CD4-positive, alpha-beta T cell treated with Interleukin-17A for 1 hour (primary cell): ENCODE results near the gene PRKCG.
A peak's percentile ranks its signal among the peaks of the same experiment; 100 is the strongest.

ENCODE experiments used
- DNase-seq: peaks from one replicate; pipeline ENCODE4 v3.0.0-alpha.2; 2020

Gene PRKCG

DNA sequence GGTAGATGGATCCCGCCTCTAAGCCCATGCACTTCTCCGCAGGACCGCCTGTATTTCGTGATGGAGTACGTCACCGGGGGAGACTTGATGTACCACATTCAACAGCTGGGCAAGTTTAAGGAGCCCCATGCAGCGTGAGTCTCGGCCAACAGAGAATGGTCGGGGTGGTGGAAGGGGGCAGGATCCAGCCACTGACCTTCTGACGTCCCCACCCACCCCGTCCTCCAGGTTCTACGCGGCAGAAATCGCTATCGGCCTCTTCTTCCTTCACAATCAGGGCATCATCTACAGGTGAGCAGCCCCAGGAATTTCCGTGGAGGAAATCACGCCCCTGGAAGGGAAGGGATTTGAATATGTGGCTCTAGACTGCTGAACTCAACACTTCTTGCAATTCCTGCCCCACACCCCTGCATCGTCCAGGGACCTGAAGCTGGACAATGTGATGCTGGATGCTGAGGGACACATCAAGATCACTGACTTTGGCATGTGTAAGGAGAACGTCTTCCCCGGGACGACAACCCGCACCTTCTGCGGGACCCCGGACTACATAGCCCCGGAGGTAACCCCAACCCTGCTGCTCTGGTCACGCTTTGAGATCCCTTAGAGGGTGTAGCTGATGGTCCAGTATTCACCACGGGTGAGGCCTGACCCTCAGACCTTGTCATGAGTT, 18.3 kb downstream of the PRKCG start:
- no peak for DNase-seq

DNA sequence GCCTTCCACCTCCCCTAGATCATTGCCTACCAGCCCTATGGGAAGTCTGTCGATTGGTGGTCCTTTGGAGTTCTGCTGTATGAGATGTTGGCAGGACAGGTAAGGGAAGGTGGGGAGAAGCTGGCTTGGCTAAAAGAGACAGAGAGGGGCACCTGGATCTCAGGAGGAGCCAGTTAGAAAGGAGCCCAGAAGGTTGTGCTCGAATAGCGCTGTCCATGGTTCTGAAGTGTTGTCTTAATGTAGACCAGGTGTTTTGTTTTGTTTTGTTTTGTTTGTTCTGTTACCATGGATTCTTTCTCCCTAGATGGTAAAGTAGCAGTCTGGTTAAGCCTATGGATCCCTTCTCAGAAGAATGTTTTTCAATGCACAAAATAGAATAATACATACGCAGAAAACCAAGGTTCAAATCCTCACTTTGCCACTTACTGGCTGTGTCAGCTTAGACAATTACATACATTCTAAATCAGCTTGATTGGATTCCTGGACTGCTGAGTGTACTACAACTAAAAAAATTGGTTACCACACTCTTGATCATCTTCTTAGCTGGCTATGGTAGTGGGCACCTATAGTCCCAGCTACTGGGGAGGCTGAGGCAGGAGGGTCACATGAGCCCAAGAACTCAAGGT, 21.2 kb downstream of the PRKCG start:
- DNase-seq: peak; percentile 52

GRCh38 chr19:53904909-53905308, 22.9 kb downstream of the PRKCG start:
- DNase-seq: no peak

- DNase-seq: no peak
Observed at GRCh38 chr19:53905787-53906186, 23.8 kb downstream of the PRKCG start.

- peak; percentile 68 for DNase-seq
Observed at GRCh38 chr19:53906211-53907192, 24.5 kb downstream of the PRKCG start.

GRCh38 chr19:53907193-53907581, 25.2 kb downstream of the PRKCG start:
- no peak for DNase-seq

- no peak for DNase-seq
Observed at GRCh38 chr19:53907690-53908089, 25.7 kb downstream of the PRKCG start.

DNA sequence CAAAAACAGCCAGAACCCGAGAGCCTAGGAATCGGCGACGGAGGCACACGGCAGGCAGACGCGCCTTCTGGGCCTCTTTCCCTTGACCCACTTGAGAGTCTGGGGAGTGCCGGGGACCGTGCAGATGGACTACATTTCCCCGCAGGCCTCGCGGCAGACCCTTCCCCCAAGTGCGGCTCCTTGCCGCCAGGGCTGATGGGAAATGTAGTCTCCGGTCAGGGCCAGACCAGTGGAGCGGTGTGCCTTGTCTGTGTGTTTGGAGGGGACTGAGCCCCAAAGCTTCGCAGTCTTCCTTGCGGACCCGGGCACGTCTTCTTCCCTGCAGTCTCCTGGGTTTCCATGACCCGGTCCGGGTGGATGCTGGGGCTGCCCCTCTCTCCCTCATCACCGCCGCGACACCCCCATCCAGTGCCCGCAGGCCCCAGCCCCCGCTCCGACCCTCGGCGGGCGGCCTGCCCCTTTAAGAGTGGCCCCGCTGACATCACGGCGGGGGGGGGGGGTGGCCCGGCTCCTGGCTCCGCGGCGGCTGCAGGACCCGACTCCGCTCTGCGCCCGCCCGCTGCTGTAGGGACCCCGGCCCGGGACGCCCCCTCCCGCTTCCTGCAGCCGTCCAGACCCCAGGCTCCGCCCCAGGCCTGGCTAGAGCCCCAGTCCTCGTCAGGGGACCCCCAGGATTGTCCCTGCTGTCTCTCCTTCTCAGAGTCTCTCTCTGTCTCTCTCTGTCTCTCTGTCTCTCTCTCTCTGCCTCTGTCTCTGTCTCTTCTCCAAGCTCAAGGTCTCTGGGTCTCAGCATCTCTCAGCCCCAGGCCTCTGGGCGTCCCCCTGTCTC, 26.3 kb downstream of the PRKCG start:
- DNase-seq: peak; percentile 51

DNA sequence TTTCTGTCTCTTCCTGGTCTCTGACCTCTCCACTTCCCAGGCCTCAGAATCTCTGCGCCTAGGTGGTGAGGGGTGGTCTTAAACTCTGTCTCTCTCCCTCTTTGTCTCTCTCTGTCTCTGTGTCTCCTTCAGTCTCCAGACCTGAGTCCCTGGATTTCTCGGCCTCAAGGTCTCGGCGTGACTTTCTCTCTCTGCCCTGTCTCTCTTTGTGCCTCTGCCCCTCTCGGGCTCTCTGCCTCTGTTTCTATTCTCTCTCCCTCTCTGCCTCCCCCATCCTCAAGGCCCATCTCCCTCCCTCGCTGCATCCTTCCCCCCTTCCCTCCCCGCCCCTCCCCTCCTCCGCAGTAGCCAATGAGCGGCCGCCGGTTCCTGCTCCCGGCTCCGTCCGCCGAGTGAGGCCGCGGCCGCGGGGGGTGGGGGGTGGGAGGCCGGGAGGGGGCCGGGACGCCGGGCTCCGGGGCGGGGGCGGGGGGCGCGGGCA, 27.0 kb downstream of the PRKCG start, which contains the start of gene CACNG7:
CACNG7 (plus strand) TSS at position 344 of the 481 bp plus-strand sequence. CDS start 3,554 bp downstream, outside the sequence.
- no peak for DNase-seq

DNA sequence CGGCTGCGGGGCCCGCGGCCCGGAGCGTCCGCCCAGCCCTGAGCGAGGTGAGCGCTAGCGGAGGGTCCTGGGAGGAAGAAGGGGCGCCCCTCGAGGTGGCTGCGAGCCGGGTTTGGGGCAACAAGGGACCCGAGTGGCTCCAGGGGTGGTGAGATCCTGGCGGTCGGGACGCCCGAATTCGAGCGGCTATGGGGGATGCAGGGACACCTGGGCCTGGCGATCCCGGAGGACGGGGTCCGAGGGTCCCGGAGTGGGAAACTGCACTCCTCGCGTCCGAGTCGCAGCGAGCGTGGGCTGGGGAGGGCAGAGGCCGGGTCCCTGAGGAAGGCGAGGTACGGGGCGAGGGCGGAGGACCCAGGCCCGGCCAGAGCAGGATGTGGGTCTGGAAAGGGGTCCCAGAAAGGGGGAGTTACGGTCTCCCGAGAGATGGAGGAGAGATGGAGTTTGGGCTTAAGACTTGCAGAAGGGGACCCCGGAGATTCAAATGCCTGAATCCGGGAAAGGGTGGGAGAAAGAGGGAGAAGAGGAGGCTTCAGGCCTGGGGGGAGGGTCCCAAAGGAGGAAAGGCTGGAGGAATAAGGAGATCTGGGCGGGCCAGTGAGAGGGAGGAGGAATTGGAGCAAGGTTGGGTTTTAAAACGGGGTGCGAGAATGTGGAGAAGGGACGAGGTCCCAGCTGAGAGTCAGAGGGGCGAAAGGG, 27.6 kb downstream of the PRKCG start:
- no peak for DNase-seq

DNA sequence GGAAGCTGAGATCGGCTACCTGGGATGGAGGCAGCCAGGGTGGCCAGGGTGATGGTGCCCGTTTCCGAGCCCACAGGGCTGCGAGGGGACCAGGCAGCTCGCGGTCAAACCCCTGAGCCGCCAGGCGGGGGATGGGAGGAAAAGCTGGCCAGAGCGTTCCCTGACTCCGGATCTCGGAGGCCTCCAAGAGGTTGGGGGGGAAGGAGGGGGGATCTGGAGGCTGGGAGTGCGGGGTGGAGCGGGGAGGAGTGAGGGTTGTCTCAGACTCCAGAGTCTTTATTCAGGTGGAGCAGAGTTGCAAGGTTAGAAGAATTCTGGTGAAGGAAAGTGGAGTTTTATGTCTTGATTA, 28.1 kb downstream of the PRKCG start:
- no peak for DNase-seq

DNA sequence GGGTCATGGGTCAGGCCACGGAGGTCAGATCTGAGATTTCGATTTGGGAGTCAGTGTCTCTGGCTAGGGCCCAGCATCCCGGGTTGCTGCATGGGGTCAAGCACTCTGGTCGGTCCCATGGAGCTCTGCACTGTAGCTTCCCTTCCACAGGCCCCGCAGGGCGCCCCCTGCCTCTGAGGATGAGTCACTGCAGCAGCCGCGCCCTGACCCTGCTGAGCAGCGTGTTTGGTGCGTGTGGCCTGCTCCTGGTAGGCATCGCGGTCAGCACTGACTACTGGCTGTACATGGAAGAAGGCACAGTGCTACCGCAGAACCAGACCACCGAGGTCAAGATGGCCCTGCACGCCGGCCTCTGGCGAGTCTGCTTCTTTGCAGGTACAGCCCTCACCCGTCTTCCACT, 30.7 kb downstream of the PRKCG start:
- DNase-seq: no peak

DNA sequence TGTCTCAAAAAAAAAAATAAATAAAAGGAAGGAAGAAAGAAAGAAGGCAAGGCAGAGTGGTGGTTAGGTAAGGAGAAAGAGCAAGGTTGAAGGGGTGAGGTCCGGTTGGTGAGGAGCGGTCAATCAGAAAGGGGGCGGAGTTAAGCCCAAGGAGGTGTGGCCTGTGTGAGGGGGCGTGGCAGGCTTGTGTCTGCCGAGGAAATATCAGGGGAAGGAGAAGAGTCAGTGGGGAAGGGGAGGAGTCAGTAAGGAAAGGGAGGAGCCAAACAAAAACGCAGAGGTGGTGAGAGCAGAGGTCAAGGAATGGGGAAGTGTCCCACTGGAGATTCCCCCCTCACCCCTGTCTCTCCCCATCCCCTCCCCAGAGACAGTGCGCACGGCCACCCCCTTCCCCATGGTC, 33.0 kb downstream of the PRKCG start:
- no peak for DNase-seq

DNA sequence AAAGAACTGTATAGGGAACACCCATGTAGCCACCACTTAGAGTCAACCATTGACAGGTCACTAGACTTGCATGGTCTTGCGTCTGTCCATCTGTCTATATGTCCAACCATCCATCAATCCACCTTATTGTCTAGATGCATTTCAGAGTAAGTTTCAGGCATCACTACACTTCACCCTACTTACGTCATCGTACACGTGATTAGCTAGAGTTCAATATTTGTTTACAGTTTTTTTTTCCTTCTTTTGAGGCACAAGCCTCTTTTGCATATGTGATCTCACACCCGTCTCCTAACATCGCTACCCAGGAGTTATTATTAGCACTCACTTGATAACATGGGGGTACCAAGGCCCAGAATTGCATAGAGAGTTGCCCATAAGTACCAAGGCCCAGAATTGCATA, 34.0 kb downstream of the PRKCG start:
- no peak for DNase-seq

DNA sequence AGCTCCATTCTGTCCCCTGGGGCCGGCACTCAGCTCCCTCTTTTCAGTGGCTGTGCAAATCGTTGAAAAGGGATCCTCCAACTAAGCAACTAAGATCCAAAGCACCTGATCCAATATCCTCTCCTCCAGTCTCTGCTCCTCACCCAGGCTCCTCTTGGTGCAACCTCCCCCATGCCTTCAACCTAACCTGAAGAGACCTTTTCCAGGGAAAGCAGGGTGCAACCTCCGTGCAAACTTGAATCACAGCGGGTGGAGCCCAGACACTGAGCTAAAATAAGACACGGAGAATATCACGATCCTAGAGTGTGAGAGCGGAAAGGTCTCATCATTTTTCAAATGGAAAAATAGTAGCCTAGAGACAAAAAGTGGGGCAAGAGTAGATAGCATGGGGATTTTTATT, 35.4 kb downstream of the PRKCG start:
- no peak for DNase-seq

DNA sequence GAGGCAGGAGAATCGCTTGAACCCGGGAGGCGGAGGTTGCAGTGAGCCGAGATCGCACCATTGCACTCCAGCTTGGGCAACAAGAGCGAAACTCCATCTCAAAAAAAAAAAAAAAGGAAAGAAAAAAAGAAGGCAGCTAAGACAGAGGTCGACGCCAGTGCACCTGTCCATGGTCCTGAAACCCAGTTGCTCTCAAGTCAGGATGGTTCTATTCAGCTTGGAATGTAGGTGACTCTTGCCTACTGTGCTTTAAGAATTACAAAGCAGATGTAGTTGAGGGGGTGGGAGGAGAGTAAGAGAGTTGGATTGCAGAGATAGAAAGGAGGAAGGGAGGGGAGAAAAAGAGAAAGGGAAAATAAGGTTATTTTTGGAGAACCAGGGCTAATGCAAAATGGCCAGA, 45.7 kb downstream of the PRKCG start:
- DNase-seq: no peak

DNA sequence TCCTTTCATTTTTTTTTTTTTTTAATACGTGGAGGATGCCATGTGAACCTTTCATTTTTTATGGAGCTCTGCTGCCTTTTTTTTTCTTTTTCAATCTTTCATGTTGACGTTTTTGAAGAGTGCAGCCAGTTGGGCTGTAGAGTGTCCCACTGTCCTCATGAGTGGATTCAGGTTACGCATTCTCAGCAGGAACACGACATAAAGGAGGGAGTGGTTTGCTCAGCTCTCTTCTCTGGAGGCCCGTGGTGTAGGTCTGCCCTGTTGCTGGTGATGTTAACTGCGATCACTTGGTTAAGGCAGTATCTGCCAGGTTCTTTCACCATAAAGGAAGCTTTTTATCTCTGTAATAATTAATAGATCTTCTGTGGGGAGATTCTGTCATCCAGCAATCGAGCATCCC, 54.0 kb downstream of the PRKCG start:
- no peak for DNase-seq

DNA sequence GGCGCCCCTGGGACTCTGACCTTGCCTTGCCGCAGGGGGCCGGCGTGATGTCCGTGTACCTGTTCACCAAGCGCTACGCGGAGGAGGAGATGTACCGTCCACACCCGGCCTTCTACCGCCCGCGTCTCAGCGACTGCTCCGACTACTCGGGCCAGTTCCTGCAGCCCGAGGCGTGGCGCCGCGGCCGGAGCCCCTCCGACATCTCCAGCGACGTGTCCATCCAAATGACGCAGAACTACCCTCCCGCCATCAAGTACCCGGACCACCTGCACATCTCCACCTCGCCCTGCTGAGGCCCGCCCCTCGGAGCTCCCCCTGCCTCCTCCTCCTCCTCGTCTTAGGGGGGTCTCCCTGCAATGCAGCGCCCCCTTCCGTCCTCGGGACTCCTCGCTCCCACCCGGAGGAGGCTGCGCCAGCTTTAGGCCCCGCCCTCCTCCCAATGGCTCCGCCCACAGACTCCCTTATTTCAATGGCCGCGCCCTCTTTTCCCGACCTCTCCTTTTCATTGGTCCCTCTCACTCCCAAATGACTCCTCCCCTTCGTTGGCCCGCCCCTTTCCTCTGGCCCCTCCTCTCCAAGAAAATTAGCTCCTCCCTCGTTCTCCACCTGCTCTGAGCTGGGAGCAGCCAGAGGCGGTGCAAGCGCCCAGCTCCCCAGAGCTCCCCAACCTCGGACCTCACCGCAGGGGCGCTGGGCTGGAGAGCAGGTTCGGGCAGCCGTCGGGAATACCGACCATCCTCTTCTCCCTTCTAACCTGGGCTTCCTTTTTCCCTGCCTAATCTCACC, 60.2 kb downstream of the PRKCG start:
- no peak for DNase-seq

DNA sequence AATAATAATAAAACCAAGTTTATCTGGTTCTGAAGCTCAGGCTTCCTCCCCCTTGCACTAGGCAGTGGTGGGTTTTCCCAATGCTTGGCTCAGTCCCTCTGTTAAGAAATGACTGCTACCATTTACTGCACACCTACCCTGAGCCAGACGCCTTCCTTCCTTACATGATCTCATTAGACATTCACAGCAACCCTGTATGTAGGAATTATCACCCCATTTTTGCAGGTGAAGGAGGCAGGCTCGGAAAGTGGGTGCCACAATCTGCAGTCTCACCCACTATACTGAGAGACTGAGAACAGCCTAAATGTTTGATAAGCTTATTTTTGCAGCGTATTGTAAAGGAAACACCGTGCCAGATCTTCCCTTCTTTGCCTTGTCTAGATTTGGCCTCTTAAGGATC, 62.4 kb downstream of the PRKCG start:
- DNase-seq: no peak

GRCh38 chr19:53944933-53945332, 62.9 kb downstream of the PRKCG start:
- DNase-seq: no peak

GRCh38 chr19:53945441-53945840, 63.4 kb downstream of the PRKCG start:
- DNase-seq: no peak
